ENCODE measurements around the gene CCDC169.

- TF ChIP-seq POLR2A (IDR thresholded peaks at IDR 0.05; ENCODE audit: low read depth, low read length) (no peak), CTCF (conservative IDR thresholded peaks at IDR 0.05; ENCODE audit: low read depth, low read length) (no peak), SMC3 (IDR thresholded peaks at IDR 0.05; ENCODE audit: low read depth, low read length) (no peak)
These were observed 47.3 kb upstream of the CCDC169 start for GRCh38 chr13:36344886-36345437.

All from IMR-90 (cell line).